H1 (cell line): ENCODE data around the gene ENPP1.

Source experiments
- CEBPB ChIP-seq: IDR thresholded peaks from 2 replicates; pipeline ENCODE4 v1.6.1; 2012; ENCODE audit warnings: low read depth, low read length
- CHD7 ChIP-seq: fragments of 300-600 bp; sonication (generic); IDR thresholded peaks from 2 replicates; pipeline ENCODE4 v1.7.1; 2012; ENCODE audit warnings: low read length, moderate library complexity, mild to moderate bottlenecking, inconsistent platforms; ENCODE audit not compliant: insufficient replicate concordance
- CTCF ChIP-seq, 3 experiments: IDR thresholded peaks; 1 replicate in 2 of 3; 2 replicates in 1 of 3; pipeline versions ENCODE4 v1.5.1 to v1.6.1; 2011; ENCODE audit warnings: low read length in 3 of 3, mild to moderate bottlenecking in 3 of 3, inconsistent platforms in 2 of 3, low read depth in 1 of 3, moderate library complexity in 1 of 3; ENCODE audit not compliant: insufficient read depth in 1 of 3; ENCODE audit errors: control extremely low read depth in 1 of 3
- EZH2 ChIP-seq: fragments of 200-600 bp; sonication (generic); IDR thresholded peaks from 2 replicates; pipeline ENCODE4 v1.7.1; 2012; ENCODE audit warnings: low read depth, mild to moderate bottlenecking, moderate library complexity, low read length, inconsistent platforms; ENCODE audit not compliant: severe bottlenecking
- MAX ChIP-seq: IDR thresholded peaks from 2 replicates; pipeline ENCODE4 v1.6.1; 2012; ENCODE audit warnings: inconsistent platforms
- POLR2A ChIP-seq, 2 experiments: IDR thresholded peaks; 1 replicate in 1 of 2; 2 replicates in 1 of 2; pipeline ENCODE4 v1.6.1; 2011; ENCODE audit warnings: low read depth in 2 of 2, low read length in 2 of 2, mild to moderate bottlenecking in 2 of 2; ENCODE audit errors: control extremely low read depth in 1 of 2

- TF ChIP-seq CHD7 = no peak
- TF ChIP-seq POLR2A (IDR thresholded peaks at IDR 0.05; ENCODE audit: control extremely low read depth in 1 of 2, low read depth in 2 of 2, low read length in 2 of 2) = no peak
- no peak for TF ChIP-seq MAX
- no peak for TF ChIP-seq EZH2
- peak in 2 of 3 experiments; percentile 17 to 28; a peak in 1 of 4 replicates for TF ChIP-seq CTCF (IDR thresholded peaks at IDR 0.05; ENCODE audit: control extremely low read depth in 1 of 3, insufficient read depth in 1 of 3, low read depth in 1 of 3, low read length in 3 of 3)
- TF ChIP-seq CEBPB = no peak
These were observed 19.8 kb upstream of the ENPP1 start for GRCh38 chr6:131787766-131788712.
